Stimulated activated CD4-positive, alpha-beta T cell treated with anti-CD3 and anti-CD28 coated beads, Interleukin-4, amount 100 ng/mL, for 24 hours (primary cell): Measurements from ENCODE around the gene ZMIZ1.
A peak's percentile ranks its signal among the peaks of the same experiment; 100 is the strongest.

ENCODE experiments used
- DNase-seq: peaks from one replicate; pipeline ENCODE4 v3.0.0-alpha.2; 2020

ZMIZ1 gene

DNA sequence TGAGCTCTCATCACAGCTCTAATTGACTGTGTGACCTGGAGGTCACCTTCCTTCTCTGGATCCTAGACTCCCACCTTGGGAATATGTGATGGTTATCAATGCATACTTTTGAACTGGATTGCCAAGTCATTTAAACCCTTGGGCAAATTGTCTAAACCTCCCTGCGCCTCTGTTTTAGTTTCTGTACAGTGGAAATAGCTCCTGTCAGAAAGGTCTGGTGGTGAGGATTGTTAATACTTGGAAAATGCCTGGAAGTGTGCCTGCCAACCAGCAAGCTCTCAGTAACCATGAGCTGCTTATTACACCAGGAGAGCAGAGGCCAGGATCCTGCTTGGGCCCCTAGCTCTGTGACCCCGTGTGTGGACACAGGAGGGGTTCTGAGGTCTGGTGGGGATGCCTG is 169.8 kb downstream of the ZMIZ1 start:
- DNase-seq: no peak

DNA sequence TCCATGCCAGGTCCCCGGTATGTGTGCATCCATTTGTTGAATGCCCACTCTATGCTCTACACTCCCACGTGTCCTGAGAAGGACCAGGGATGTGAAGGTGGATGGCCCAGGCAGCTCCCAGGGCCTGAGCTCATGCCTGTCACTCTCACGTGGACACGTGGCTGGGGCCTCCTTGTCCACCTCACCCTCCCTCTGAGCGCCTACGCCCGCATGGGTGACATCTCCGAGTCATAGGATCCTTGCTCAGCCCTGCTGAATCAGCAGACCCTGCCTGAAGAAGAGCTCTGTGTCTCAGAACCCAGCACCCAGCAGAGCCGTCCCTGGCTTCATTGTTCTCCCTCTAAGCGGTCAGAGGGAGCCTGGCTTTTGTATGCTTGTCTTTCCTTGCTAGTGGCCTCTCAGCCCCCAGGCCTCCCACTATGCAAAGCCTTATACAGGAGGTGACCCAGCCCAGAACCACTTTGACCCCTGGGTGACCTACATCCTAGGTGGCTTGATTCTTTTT is 170.6 kb downstream of the ZMIZ1 start:
- DNase-seq: no peak

DNA sequence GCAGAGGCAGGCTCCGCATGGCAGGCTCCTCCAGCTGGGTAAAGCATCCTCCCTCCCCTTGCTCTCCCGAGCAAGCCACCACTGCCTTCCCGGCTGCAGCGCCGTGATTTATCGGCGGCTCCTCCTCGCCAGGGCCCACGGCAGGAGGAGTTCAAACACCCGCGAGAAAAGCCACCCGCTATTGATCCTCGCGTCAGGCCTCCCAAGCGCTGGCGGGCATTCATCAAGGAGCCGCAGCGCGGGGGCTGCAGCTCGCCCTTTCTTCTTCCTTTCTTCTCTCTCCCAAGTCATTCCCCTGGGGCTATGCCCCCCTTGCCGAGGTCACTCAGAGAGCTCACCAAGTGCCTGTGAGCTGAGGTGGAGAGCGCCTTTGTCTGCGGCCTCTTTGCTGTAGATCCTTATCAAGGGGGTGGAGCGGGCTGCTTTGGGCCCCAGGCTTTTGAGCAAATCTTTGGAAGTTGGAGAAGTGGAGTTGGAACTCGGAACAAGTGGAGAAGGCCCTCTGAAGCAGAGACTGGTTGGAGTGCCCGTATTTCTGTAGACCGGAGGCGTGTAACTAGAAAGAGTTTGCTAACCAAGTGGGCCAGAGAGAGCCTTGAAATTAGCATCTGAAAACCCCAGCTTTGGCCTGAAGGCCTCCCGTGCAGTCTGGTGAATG is 171.3 kb downstream of the ZMIZ1 start:
- no peak for DNase-seq

DNA sequence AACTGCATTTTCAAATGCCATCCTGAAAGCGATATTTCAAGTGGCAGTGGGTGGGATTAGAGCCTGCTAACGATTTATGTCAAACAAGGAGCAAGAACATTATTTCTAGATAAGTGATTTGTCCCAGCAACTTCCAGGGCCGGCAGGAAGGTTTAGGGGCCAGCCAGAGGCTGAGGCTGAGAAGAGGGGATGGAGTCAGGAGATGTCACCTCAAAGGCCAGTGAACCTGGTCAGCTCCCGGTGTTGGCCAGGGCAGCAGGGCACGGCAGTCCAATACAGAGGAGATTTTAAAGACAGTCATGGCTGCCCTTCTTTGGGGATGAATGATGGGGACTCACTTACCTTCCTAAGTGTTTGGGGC is 172.8 kb downstream of the ZMIZ1 start:
- DNase-seq: no peak

DNA sequence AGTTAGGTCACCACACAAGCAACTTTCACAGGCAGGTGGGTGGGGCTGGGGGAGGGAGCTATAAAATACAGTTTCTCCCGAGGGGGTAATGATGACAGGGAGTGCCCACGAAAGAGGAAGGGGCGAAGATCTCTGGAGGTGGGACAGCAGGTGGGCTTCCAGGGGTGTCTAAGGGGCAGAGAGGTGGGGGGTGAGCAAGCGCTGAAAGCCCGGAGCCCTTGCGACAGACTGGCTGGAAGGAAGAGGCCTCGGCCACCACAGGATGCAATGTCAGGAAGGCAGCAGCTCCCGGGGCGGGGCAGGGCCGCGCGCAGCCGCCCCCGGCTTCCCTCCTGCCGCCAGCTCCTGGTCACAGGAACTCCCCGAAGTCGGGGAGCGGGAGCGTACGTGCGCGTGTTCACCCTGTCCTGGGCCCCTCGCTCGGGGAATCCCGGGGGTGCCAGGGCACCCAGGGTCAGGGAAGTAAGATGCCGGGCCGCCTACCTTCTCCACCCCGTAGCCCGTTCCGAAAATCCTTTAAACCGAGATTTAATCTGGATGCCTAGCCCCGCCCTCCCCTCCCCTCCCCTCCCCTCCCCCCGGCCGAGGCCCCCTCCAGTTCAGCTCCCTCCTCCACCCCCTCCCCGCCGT is 173.3 kb downstream of the ZMIZ1 start:
- DNase-seq: peak; percentile 50

DNA sequence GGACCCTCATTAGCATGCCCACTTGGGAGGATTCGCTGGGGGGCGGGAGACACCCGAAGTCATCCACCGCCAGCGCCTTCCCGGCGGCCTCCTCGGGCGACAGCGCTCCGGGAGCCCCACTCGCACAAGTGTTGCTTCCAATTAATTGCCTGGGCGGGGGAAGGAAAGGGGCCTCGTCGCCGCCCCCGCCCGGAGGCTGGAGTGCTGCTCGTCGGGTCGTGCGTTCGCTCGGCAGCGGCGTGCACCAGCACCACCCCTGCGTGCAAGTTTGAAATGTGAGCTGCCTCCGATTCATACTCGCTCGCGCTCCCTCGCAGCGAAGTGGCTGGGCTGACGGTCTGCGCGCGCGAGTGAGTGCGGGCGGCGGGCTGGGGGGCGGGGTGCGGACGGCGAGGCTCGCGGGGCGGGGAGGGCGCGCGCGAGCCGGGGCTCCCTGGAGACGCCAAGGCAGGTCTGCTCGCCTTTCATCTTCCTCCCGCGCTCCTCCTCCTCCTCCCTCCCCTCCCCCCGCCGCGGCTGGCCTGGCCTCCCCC is 173.9 kb downstream of the ZMIZ1 start:
- peak; percentile 56 for DNase-seq

DNA sequence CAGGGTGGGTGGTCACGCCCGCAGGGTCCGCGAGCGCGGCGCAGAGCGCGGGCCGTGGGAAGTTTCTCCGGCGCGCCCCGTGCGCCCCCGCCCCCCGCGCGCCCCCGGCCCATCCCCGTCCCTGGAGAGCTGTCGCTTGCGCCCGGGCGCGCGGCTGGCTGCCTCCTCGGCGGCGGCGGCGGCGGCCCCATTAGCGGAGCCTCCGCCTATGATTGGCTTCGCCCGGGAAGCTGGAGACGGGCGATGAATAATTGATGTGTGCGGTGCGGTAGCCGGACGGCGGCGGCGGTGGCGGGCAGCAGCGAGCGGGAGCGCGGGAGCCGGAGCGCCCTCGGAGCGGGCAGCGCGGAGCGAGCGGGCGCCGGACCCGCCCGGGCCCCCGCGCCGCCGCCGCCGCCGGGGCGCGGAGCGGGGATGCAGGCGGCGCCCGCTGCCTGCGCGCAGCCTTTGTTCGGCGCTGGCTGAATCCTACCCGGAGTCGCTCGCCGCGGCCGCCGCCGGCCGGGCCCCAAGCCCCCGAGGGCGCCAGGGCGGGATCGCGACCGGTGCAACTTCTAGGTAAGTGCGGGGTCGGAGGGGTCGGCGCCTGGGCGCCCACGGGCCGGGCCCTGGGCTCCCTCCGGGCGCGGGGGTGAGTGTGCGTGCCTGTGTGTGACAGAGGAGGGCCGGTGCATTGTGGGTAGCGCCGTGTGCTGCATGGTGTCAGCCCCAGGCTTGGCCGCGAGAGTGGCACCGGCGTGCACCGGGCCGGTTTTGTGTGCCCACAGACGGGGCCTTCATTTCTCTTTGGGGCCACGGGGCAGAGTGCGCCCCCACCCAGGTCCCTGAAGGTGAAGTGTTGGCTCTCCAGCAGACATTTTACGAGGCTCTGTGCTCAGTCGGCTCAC is 174.7 kb downstream of the ZMIZ1 start:
- peak; percentile 67 for DNase-seq

DNA sequence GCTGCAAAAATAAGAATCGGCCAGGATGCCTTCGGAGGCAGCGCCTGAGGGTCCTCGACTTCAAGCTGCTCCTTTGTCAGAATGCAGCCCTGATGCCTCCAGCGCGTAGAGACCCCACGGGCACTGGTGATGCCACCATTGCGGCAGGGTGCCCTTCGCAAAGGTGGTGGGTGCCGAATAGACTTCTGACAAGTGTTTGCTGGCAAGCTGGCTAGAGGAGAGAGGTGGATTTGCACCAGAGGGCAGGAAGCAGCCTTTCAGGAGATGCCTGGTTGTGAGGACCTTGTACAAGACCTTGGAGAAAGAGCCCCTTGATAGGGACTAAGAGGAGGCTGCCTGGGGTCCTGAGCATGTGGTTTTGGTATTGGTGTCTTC is 175.3 kb downstream of the ZMIZ1 start:
- DNase-seq: no peak

DNA sequence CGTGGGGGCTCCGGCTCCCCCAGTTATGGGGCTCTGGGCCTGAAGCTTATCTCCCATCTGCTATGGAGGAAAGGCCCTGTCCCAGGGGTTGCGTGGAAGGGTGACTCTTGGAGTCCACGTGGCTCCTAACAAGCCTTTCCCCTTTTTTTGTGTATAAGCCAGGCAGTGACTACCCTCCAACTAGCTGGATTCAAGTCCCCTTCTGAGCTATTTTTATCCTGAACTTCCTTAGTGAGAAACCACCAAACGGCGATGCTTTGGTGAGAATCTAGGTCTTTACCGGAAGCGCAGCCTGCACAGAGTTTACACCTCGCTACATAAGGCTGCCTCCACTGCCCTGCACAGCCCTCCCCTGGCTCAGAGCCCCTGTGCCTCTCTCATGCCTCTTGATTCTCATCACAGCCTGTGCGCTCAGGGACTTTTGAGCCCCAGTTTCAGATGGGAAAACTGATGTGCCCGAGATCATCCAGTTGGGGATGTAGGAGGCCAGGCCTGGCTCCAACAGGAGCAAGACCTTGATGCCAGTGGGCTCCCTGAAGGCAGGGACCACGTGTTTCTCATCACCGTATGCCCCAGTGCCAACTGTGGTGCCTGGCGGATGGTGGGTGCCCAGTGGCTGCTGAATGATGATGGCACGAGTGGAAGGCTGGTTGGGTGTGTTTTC is 176.2 kb downstream of the ZMIZ1 start:
- peak; percentile 8 for DNase-seq

DNA sequence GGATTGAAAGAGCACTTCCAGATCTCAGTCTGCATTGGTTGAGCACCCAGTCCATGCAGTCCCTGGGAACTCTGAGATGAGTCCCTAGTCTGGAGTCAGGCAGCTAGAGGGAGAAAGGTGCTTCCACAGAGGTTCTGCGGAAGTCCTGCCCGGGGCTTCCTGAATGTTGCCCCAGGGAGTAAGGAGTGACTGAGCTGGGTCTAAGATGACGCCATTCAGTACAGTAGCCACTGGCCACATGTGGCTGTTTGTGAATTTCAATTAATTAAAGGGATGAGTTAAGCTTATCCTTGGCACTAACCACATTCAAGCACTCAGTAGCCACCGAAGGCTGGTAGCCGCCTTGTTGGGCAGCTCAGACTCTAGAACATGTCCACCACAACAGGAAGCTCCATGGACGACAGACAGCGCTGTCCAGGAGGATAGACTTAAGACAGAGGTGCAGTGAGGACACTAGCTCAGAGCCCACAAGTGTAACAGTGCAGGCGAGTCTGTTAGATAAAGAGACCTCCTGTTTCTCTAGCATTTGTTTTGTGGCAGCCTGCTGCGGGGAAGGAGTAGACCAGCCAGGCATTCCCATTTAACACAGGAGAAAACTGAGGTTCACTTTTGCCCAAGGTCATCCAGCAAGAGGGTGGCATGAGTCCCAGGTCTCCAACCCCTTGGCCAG is 176.9 kb downstream of the ZMIZ1 start:
- DNase-seq: no peak

DNA sequence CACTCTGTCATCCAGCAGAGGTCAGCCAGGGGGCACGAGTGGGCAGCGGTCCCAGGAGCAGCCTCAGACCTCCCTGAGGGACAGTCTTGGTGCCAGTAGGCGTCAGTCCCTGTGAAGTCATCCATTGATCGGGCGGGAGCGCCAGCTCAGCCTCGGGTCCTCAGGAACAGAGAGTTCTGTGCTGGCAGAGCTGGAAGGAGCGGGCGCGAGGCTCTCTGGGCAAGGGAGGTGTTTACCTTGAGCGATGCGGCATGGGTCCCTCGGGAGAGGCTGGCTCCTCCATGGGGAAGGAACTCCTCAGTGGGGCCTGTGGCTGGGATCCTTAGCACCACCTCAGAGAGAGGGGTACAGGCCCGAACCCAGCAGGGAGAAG is 177.4 kb downstream of the ZMIZ1 start:
- no peak for DNase-seq

DNA sequence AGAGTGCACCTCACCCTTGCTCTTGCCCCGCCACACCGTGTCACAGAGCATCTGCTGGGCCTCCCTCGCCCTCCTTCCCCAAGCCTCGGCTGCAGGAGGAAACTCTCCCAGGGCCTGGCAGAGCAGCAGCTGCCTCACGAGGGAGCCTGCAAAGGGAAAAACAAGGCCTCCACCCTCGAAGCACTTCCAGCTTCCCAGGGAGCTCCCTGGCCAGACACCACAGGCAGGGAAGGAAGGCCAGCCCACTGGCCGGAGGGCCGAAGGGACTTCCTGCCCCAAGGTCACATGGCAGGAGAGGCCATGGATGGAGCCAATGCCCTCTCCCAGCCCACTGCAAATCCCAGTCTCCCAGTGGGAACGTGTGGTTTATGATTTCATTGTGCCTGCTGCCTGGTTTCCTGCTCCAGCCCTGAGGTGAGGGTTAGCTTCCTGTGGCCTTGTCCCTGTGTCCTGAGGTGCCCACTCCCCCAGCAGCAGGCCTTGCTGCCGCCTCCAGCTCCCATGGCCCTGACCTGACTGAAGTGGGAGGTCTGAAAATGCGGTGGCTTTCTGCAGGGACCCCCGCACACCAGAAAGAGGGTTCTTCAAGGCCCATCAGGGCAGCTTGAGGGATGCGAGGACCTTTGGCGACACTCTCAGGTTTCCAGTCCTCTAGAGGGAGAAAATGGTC is 178.0 kb downstream of the ZMIZ1 start:
- DNase-seq: no peak

DNA sequence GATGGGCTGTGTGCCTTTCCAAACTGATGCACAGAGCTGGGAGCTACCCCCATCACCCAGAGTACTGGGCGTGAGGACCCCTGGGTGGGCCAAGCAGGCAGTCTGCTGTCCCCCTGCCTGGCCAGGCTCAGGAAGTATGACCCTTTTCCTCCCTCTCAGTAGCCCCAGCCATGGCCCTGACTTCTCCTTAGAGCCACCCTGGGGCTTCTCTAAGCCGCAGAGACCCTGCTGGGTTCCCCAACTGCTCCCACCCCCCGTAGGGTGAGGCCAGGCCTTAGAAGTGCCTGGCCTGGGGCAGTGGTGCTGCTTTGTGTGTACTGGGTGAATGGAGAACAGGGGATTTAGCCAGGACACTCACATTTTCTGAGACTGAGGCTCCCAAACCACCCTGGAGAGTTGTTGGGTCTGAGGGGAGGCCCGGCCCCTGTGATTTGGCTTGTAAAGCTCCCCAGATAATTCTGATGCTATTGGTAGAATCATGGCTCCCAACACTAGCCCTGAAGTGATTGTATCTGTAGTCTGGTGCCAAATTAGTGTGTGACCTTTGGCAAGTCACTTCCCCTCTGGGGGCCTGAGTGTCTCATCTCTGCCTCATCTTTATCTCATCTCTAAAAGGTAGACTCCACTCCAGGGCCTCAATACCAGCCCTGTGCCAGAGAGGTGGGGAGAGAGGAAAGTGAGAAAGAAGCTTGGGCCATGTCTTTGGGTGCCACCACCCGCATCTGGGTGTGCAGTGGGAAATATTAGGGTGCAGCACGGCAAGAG is 178.8 kb downstream of the ZMIZ1 start:
- DNase-seq: no peak

DNA sequence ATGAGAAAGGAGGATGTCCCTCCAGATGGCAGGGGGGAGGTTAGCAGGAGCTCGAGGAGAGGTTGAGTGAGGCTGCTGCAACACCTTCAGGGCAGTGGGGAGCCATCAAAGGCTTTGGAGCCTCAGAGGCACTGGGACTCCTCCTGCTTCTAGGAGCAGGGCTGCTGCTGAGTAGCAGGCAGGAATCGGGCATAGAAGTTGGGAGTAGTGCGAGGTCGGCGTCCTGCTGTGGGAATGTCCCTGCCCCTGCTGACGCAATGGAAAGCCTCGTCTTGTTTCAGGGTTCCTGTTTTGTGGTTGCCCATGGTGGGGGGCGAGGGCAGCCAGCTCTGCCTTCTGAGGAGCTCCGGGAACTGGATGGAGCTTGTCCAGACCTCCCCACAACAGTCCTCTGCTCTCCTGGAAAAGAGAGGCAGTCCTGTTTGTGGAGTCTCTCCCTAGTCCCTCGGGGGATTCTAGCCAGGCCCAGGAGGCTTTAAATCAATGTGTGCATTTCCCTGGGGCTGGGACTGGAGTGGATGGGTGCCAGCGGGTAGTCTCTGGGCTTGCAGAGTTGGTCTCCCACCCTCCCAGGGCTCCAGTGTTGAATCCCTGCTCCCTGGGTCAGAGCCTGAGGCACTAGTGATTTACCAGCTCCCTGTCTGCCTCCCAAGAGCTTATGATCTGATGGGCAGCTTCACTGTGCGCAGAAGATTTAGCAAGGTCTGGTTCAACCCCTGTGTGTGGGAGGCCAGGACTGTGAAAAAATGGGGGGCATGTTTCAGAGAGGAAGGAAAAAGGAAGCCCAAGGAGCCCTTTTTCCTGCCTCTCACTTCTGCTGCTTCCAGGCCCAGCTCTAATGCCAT is 179.8 kb downstream of the ZMIZ1 start:
- no peak for DNase-seq

DNA sequence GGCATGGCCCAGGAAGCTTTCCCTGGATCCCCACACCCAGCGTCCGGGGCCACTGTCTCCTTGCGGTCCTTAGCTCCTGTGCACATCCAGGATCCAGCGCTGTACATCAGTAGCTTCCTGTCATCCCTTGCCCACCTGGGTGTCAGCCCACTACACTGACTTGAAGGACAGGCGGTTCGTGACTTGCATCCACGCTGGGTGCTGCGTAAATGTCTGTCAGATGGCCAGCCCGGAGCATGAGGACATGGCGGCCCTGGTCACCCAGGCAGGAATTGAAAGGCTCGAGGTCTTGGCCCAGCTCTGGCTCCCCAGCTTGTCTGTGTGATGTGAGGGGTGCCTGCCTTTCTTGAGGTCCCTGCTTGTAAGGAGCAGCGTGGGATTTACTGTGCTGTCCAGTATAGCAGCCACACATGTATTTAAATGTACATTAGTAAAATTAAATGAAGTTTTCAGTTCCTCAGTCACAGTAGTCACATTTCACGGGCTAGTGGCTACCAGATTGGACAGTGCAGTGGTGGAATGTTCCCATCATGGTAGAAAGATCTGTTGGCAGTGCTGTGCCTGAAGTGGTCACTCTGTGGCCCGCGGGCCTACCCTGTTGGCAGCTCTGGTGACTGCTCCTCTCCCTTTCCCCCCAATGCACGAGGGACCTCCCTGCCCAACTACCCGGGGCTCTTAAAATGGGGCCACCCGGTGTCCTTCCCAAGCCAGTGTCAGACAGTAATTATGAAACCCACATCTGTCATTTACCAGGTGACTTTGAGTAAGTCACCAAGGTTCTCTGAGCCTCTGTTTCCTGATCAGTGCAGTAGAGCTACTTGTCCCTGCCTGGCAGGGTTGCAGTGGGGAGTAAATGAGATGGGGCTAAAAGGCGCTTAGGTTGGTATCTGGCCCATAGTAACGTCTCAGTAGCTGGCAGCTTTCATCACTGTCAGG is 180.7 kb downstream of the ZMIZ1 start:
- DNase-seq: no peak

DNA sequence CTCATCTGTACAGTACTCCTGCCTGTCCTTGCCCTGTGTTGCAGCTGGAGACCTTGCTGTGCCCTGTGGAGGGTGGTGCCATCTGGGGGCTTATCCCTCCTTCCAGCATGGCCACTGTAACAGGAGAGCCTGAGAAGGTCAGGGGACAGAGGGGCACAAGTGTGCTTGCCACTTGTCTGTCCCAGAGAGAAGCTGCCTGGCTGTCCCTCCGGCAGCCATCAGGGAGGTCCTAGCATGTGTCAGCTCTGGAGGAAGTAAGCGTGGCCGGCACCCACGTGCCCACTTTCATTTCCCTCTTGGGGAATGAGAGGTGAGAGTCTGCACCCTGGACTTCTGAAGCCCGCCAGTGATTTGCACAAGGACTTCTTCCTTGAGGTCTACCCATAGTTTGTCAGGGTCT is 181.5 kb downstream of the ZMIZ1 start:
- DNase-seq: no peak

DNA sequence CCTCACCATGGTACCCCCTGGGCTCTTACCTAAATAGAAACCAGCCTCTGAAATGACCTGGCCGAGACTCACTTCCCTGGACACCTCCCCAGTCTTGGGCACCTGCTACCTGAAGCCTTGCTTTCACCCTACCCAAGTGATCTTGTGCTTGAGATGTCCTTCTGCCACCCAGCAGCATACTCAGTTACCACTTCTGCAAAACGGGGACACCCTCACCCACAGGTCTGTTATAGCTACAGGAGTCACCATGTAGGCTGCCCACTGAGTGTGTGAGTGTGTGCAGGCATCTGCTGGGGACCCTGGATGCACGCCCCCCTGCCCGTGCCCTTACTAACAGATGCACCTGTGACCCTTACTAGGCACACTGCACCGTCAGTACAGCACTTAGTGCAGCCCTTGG is 183.7 kb downstream of the ZMIZ1 start:
- DNase-seq: no peak

DNA sequence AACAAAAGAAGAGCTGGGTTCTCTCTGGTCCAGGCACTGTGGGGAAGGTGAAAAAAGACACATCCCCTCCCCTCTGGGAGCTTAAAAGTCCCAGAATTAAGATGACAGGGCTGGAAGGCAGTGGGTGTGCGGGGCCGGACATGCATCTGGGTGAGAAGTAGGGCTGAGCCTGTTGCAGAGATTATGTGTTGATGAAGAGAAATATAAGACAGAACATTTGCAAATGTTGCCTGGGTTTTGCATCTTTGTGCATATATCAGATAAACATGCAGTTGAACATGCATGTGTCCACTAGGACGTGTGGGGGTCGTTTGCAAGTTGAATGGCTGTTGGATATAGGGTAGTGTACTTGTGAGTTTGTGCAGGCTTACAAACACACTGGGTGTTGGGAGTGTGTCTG is 184.2 kb downstream of the ZMIZ1 start:
- no peak for DNase-seq

DNA sequence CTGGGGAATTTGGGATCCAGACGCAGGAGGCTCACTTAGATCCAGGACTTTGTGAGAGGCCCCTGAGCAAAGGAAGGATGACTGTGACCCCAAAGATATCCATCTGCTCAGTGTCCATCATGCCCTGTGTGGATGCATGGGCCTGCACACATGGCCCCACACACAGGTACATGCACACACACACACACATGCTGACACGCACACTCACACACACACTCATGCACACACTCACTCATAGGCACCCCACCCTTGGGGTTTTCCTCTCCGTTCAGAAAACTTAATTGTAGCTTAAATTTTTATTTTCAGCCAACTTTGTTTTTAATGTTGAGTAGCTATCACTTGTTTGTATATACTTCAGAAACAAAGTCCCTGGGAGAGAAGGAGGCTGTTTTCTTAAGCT is 184.9 kb downstream of the ZMIZ1 start:
- no peak for DNase-seq
